Activated naive CD4-positive, alpha-beta T cell treated with anti-CD3 and anti-CD28 coated beads, Interleukin-2, amount 10 ng/mL, durations not matched to agents 7 days and 5 days (primary cell): ENCODE measurements around the gene NKAIN2.

Source experiments
- CTCF ChIA-PET: fragments of 350-600 bp; sonication (Branson Sonifier 250); formaldehyde crosslinking; loops from one replicate; lab custom pipeline; 2021; ENCODE audit warnings: antibody characterized with exemption; lab: Charles Lee
- DNase-seq: peaks from one replicate; pipeline ENCODE4 v3.0.0-alpha.2; 2020
- H3K27ac Mint-ChIP-seq: one replicate; pipeline ENCODE4 v1.8.0; 2021; ENCODE audit warnings: mild to moderate bottlenecking, moderate library complexity, mixed read lengths
- H3K27me3 Mint-ChIP-seq: one replicate; pipeline ENCODE4 v1.8.0; 2021; ENCODE audit warnings: mild to moderate bottlenecking, mixed read lengths
- H3K36me3 Mint-ChIP-seq: one replicate; pipeline ENCODE4 v1.8.0; 2021; ENCODE audit warnings: mixed read lengths
- H3K4me1 Mint-ChIP-seq: one replicate; pipeline ENCODE4 v1.8.0; 2021; ENCODE audit warnings: mixed read lengths
- H3K4me3 Mint-ChIP-seq: one replicate; pipeline ENCODE4 v1.8.0; 2021; ENCODE audit warnings: mild to moderate bottlenecking, moderate library complexity, mixed read lengths
- H3K9me3 Mint-ChIP-seq: one replicate; pipeline ENCODE4 v1.8.0; 2021; ENCODE audit warnings: mixed read lengths

Gene NKAIN2

DNA sequence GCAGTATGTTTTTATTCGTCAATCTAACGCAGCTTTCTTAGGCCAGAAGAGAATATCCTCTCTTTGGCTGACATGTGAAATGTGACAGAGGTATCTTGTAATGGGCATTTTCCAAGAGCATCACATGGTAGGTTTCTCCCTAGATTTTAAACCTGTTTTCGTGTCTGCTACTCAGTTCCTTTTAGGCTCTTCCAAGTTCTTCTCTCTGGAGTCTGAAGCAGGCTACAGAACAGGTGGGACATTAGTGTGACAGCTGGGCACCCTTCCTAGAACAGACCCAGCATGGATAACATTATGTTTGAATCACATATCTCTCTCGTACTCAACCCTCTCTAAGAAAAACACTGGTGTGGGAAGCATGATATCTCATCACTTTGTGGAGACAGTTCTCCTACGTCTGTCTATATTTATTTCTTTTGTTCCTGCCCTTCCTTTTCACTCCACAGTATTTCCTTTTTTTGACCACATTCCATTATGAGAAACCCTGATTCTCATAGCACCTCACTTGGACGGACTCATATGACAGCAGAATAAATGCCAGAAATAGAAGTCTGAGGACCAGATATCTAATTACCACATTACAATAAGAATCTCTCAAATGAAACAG lies 263.4 kb downstream of the NKAIN2 start:
- Mint-ChIP-seq H3K4me1 (no peaks in the 10 kb centered on the region), H3K4me3 (no peak overlapping the region), H3K27me3 (no peaks in the 10 kb centered on the region), H3K36me3 (no peaks in the 10 kb centered on the region), H3K9me3 (peaks cover 2% of the 10 kb centered on the region), H3K27ac (no peak overlapping the region)
- CTCF ChIA-PET = no interaction called here
- no peak for DNase-seq

DNA sequence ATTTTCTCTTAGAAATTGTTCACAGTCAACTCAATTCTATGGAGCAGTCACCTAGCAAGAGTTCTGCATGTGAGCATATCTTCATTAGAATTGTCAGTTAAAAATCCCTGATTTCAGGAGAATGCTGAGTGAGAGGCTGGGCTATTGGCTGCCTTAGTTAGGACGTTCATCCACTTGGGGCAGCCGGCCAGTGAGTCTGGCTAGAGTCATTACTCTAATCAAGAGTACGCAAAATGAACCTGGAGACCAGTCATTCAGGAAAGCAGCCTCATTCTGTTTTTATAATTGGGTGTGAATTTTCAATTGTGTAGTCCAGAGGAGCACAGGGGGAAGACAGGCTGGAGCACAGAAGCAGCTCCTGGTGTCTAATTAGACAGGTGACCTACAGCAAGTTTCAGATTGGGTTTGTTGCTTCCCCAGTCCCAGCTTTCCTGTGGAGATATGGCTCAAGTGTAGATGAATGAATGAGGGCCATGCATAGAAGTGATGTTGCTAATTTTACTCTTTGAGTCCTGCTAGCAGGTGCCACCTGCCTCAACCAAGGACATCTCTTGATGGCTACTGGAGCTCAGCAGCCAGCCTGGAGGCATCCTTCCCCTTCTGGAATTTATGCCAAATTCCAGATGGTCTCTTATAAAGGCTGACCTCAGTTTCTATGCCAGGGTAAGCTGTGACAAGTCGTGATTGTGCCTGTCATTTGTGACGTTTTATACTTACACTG lies 265.7 kb downstream of the NKAIN2 start:
- H3K4me1 Mint-ChIP-seq = no peaks in the 10 kb centered on the region
- H3K9me3 Mint-ChIP-seq = peaks cover 2% of the 10 kb centered on the region
- DNase-seq = no peak
- H3K27ac Mint-ChIP-seq = no peak overlapping the region
- H3K36me3 Mint-ChIP-seq = no peaks in the 10 kb centered on the region
- no peaks in the 10 kb centered on the region for H3K27me3 Mint-ChIP-seq
- CTCF ChIA-PET = no interaction called here
- no peak overlapping the region for H3K4me3 Mint-ChIP-seq

DNA sequence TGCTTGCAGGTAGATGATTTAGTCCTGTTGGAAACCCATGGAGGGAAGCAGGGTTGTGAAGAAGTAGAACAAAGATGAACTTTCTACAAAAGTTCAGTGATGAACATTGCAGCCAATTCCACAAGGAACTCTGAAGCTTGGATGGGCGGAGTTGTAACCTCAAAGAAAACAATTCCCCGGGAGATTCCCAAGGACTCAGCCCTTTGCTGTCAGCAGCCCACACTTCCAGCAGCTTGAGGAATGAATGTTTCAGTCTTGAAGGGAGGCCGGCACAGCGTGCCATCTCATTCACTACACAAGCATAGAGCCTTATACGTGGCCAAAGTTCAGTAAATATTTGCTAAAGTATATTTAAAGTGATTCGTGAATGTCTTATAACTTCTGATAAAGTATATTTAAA lies 269.4 kb downstream of the NKAIN2 start:
- H3K9me3 Mint-ChIP-seq = peaks cover 2% of the 10 kb centered on the region
- H3K4me3 Mint-ChIP-seq = no peak overlapping the region
- DNase-seq = no peak

DNA sequence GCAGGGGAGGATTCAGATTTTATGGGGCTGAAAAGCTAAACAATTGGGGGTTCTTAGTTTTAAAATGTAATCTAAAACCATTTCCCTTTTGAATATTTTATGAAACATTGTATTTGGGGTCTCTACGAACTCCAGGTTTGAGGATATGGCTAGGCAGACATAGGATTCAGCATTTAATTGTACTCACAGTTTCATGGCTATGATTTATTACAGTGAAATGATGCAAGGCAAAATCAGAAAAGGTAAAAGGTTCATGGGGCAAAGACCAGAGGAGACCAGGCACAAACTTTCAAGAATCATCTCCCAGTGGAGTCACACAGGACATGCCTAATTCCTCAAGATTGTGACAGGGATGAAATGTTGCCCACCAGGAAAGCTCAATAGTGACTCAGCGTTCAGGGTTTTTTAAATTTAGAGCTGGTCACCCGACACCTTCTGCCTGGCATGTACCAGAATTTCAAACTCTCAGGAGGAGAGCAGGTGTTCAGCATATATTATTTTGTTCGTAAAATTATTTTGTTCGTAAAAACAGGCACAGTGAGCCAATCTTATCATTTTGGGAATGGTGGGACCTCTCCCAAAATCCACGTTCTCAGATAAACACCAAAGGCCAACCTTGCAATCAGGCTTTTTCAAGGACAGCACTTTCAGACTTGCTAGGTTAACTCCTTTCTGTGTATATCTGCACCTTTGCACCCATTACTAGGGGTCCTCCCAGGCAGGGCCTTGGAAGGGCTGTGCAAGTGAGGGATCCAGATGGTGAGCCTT lies 270.3 kb downstream of the NKAIN2 start:
- Mint-ChIP-seq H3K27ac (no peak overlapping the region), H3K27me3 (no peaks in the 10 kb centered on the region), H3K36me3 (no peaks in the 10 kb centered on the region), H3K4me3 (no peak overlapping the region), H3K4me1 (no peaks in the 10 kb centered on the region), H3K9me3 (peaks cover 2% of the 10 kb centered on the region)
- no peak for DNase-seq
- CTCF ChIA-PET = no interaction called here

More for the DNA sequence above, 269.4 kb downstream of the NKAIN2 start:
- CTCF ChIA-PET = no interaction called here
- no peak overlapping the region for H3K27ac Mint-ChIP-seq
- H3K36me3 Mint-ChIP-seq = no peaks in the 10 kb centered on the region
- no peaks in the 10 kb centered on the region for H3K4me1 Mint-ChIP-seq
- H3K27me3 Mint-ChIP-seq = no peaks in the 10 kb centered on the region

DNA sequence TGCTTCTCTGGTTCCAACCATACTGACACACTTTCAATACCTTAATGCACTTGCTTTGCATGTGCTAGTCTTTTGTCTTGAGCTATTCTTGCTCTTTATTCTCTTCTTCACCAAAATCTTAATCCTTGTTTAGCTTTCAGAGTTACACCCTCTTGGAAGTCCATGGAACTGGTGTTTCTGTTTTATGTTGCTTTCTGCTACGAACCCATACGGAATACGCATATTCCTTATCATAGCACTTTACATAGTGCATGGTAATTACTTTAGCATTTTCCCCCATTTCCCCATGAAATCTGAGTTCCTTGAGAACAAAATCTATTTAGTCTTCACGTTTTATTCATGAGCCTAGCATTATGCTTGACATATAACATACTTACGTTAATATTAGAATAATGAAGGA lies 270.9 kb downstream of the NKAIN2 start:
- Mint-ChIP-seq H3K4me3 (no peak overlapping the region), H3K27ac (no peak overlapping the region), H3K36me3 (no peaks in the 10 kb centered on the region), H3K9me3 (peaks cover 2% of the 10 kb centered on the region), H3K27me3 (no peaks in the 10 kb centered on the region), H3K4me1 (no peaks in the 10 kb centered on the region)
- no peak for DNase-seq
- CTCF ChIA-PET = no interaction called here

DNA sequence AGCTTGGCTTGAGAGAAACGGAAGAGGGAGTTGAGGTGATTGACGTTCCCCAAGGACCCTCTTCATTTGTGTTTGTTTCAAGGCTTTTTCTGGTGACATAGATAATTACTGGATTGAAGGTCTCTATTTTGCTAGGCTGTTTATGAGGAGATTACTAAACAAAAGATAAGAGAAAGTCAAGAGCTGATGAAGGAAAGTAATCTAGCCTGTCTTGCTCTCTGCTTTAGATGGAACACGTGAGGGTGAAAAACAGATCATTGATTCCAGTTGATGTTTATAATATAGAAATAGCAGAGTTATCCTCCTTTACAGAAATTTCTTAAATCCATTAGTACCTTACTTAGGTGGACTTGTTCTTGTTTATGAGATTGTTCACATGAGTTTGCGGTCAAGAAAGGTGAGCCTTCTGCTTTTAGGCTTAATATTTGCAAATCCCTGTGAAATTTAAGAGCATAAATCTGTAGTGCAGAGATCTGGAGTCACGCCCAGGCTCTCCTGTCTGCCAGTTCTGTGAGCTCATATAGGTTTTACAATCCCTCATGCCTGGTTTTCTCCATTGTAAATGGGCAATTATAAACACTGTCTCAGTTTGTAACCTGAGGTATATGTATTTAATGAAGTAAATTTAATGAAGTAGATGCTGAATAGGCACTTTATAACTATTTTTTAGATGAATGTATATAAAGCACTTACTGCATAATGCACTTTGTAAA lies 272.8 kb downstream of the NKAIN2 start:
- Mint-ChIP-seq H3K4me1 (no peaks in the 10 kb centered on the region), H3K27ac (no peak overlapping the region), H3K27me3 (no peaks in the 10 kb centered on the region), H3K9me3 (no peaks in the 10 kb centered on the region), H3K4me3 (no peak overlapping the region), H3K36me3 (no peaks in the 10 kb centered on the region)
- CTCF ChIA-PET = no interaction called here
- no peak for DNase-seq

DNA sequence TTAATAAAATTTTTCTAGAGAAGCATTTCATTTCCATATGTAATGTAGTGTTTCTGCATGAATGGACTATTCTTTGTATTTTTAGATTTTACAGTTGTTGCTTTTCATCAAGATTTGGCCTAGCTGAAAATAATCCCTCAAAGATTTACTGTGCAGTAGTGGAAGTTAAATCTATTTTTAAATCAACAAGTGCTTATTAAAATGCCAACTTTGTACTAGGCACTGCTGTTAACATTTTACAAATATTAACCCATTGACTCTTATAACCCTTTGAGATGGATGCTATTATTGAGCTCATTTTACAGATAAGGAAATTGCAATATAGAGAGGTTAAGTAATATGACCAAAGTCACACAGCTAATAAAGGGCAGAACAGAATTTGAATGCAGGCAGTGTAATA lies 274.5 kb downstream of the NKAIN2 start:
- Mint-ChIP-seq H3K27ac (no peak overlapping the region), H3K4me3 (no peak overlapping the region), H3K9me3 (no peaks in the 10 kb centered on the region), H3K27me3 (no peaks in the 10 kb centered on the region), H3K4me1 (no peaks in the 10 kb centered on the region), H3K36me3 (no peaks in the 10 kb centered on the region)
- CTCF ChIA-PET = no interaction called here
- no peak for DNase-seq

DNA sequence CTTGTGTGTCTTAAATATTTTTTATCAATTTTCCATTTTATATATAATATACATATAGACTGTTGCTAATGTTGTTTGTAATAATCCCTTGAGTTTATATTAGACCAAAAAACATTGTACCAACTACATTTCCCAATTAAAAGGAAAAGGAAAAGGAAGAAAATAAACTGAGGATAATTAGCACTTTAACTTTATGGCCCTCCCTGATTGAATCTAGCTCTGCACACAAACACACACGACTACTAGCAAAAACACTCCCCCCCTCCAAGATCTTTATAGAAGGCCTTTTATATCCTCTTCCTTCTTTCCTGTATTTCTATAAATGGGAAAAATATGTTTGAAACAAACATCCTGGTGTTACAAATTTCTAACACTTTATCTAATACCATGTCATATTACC lies 276.8 kb downstream of the NKAIN2 start:
- H3K4me1 Mint-ChIP-seq = no peaks in the 10 kb centered on the region
- no peak for DNase-seq
- H3K27ac Mint-ChIP-seq = no peak overlapping the region
- H3K4me3 Mint-ChIP-seq = no peak overlapping the region
- H3K27me3 Mint-ChIP-seq = no peaks in the 10 kb centered on the region
- no peaks in the 10 kb centered on the region for H3K9me3 Mint-ChIP-seq
- CTCF ChIA-PET = no interaction called here
- no peaks in the 10 kb centered on the region for H3K36me3 Mint-ChIP-seq

DNA sequence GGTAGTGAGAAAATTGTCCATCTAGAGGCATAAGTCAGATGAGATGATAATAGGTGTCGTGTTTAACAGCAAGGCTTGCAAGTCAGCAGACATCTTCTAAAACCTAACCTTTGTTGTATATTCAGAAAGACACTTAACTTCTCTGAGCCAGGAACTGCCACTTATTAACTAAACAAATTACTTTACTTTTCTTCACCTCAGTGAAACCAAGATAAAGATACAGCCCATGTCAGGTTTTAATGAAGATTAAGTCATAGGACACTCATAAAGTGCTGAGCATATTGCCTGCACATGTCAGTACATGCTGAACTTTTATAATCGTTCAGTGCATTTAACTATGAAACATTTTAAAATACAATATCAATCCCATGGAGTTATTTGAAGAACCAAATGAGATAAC lies 286.8 kb downstream of the NKAIN2 start:
- no peaks in the 10 kb centered on the region for H3K27me3 Mint-ChIP-seq
- no peak for DNase-seq
- H3K27ac Mint-ChIP-seq = no peak overlapping the region
- H3K4me3 Mint-ChIP-seq = no peak overlapping the region
- no peaks in the 10 kb centered on the region for H3K4me1 Mint-ChIP-seq
- CTCF ChIA-PET = no interaction called here
- no peaks in the 10 kb centered on the region for H3K9me3 Mint-ChIP-seq
- H3K36me3 Mint-ChIP-seq = no peaks in the 10 kb centered on the region

DNA sequence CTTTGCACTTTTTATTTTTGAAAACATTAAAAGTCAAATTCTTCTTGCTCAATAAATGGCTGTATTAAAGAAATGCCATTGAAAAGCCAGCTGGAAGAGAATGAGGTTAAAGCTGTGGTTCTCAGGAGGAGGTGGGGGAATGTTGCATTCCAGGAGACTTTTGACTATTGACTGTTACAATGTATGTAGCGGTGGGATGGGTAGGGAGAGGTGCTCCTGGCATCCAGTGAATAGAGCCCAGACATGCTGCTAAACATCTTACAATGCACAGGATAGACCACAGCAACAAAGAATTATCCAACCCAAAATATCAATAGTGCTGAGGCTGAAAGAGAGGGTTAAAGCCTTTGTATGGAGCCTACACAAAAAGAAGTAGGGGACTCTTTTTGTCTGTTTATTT lies 295.9 kb downstream of the NKAIN2 start:
- H3K36me3 Mint-ChIP-seq = no peaks in the 10 kb centered on the region
- H3K27me3 Mint-ChIP-seq = no peaks in the 10 kb centered on the region
- H3K27ac Mint-ChIP-seq = no peak overlapping the region
- CTCF ChIA-PET = no interaction called here
- no peak for DNase-seq
- no peak overlapping the region for H3K4me3 Mint-ChIP-seq
- H3K9me3 Mint-ChIP-seq = peaks cover 5% of the 10 kb centered on the region
- H3K4me1 Mint-ChIP-seq = no peaks in the 10 kb centered on the region

DNA sequence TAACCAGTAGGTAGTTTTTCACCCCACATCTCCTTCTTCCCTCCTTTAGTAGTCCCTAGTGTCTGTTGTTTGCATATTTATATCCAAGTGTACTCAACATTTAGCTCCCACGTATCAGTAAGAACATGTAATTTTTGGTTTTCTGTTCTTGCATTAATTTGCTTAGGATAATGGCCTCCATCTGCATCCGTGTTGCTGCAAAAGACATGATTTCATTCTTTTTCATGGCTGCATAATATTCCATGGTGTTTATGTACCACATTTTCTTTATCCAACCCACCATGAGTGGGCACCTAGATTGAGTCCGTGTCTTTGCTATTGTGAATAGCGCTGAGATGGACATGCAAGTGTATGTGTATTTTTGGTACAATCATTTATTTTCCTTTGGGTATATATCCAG lies 306.8 kb downstream of the NKAIN2 start:
- Mint-ChIP-seq H3K27ac (no peak overlapping the region), H3K36me3 (no peaks in the 10 kb centered on the region), H3K9me3 (peaks cover 2% of the 10 kb centered on the region), H3K27me3 (no peaks in the 10 kb centered on the region), H3K4me3 (no peak overlapping the region), H3K4me1 (no peaks in the 10 kb centered on the region)
- DNase-seq = no peak
- CTCF ChIA-PET = no interaction called here

DNA sequence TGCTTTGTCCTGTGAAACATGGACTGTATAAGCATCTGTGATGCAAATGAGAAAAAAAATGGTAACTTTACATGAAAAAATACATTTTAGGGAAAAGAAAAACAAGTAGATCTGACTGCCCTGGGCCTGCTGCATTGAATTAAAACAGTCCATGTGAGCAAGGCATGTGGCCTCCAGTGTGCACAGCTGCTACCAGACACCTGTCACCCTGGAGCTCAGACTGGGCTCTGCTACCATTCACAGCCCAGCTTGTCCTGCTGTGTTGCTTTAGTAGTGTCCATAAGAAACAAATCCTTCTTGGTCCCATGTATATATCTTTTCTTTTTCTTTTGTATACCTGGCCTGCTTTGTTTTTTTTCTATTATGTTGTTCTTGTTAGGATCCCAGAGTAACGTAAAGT lies 315.9 kb downstream of the NKAIN2 start:
- Mint-ChIP-seq H3K4me1 (no peaks in the 10 kb centered on the region), H3K36me3 (no peaks in the 10 kb centered on the region), H3K27ac (no peak overlapping the region), H3K9me3 (no peaks in the 10 kb centered on the region), H3K4me3 (no peak overlapping the region), H3K27me3 (no peaks in the 10 kb centered on the region)
- no peak for DNase-seq
- CTCF ChIA-PET = no interaction called here

DNA sequence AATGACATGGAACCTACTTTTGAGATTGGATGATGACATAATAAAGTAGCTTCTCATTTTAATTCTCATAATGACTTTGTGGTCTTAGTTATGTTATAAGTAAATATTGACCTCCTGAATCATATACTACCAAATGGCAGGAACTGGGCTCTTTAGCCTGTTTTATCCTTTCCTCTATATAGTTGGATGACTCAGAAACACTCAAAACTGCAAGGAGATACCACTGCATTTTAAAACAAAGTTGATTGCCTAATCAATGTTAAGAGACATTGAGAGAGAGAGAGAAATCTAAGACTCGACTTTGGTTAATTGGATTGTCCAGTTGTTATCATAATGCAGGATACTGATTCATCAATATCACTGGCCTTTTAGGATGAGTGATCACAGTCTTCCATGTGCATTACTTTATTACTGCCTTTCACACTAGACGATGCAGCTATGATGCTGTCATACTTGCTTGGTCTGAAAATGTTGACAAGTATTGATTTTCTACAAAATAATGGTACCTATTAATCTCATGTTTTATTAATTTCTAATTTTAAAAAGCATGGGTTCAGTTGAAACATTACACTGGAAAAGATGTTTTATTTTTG lies 320.0 kb downstream of the NKAIN2 start:
- CTCF ChIA-PET = interaction anchor here (0.9 kb wide), 1 partner anchor 9 kb away, joined by 3 read pairs; no protein-coding TSS in a partner anchor
- H3K4me1 Mint-ChIP-seq = no peaks in the 10 kb centered on the region
- H3K27ac Mint-ChIP-seq = no peak overlapping the region
- H3K4me3 Mint-ChIP-seq = no peak overlapping the region
- no peaks in the 10 kb centered on the region for H3K9me3 Mint-ChIP-seq
- DNase-seq = no peak
- no peaks in the 10 kb centered on the region for H3K36me3 Mint-ChIP-seq
- no peaks in the 10 kb centered on the region for H3K27me3 Mint-ChIP-seq

DNA sequence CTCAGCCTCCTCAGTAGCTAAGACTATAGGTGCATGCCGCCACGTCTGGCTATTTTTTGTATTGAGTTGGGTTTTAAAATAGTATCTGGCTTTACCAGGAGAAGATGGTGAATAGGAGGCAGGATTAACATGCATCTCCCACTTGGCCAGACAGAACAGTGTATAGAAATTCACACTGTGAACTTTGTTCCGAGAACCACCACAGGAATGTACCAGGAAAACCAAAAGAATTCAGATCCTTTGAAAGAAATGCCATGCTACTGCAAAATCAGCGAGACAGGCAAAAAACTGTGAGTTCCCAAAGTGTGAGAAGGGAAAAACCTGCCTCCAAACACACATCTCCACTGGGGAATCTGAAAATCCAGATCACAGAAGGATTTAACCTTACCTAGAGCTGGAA lies 327.6 kb downstream of the NKAIN2 start:
- no peak for DNase-seq
- Mint-ChIP-seq H3K27ac (no peak overlapping the region), H3K9me3 (peaks cover 3% of the 10 kb centered on the region), H3K27me3 (no peaks in the 10 kb centered on the region), H3K4me3 (no peak overlapping the region), H3K36me3 (no peaks in the 10 kb centered on the region), H3K4me1 (no peaks in the 10 kb centered on the region)
- CTCF ChIA-PET = no interaction called here
